Measurements from ENCODE around the gene GARS1. TPM values are rescaled to one million over a fixed set of nuclear protein-coding genes. Genes with fewer than 3 reads are reported as not detected.

The GARS1 gene
- total RNA-seq, 1 donor from 2014 or later: 214 TPM

GRCh38 chr7:30596014-30596641 is 1.4 kb downstream of the GARS1 start:
- DNase-seq: no peak
- no peak for TF ChIP-seq CTCF (IDR thresholded peaks at IDR 0.05)
- intact Hi-C loops (cut with micrococcal nuclease): loop anchor here (2.0 to 10.0 kb wide), 2 partner anchors 15 to 1899 kb away; partner anchors contain the start of genes AVL9 and LSM5
- Mint-ChIP-seq H3K4me1 (peaks cover 53% of the 10 kb centered on the region), H3K27me3 (no peaks in the 10 kb centered on the region), H3K4me3 (peak overlapping the region; percentile 99), H3K36me3 (ENCODE audit: low read depth) (peaks cover 62% of the 10 kb centered on the region), H3K27ac (peak overlapping the region; percentile 99), H3K9me3 (no peaks in the 10 kb centered on the region)
- no peak for ATAC-seq (ENCODE audit: low read depth)
- ChIA-PET POLR2A (interaction anchor here (1.1 kb wide), 1 partner anchor 10 kb away, joined by 3 read pairs; no protein-coding TSS in a partner anchor), CTCF (no interaction called here)

GRCh38 chr7:30596721-30597120 is 2.0 kb downstream of the GARS1 start:
- H3K36me3 Mint-ChIP-seq (ENCODE audit: low read depth): peaks cover 67% of the 10 kb centered on the region
- no peaks in the 10 kb centered on the region for H3K9me3 Mint-ChIP-seq

GRCh38 chr7:30598121-30598876 is 3.6 kb downstream of the GARS1 start:
- no peak overlapping the region for H3K27ac Mint-ChIP-seq
- intact Hi-C loops (cut with micrococcal nuclease): loop anchor here (10.0 kb wide), 1 partner anchor 1897 kb away; the partner anchor contains the start of genes AVL9 and LSM5
- ChIA-PET POLR2A (interaction anchor here (0.6 kb wide), 1 partner anchor 9 kb away, joined by 5 read pairs; no protein-coding TSS in a partner anchor), CTCF (no interaction called here)
- DNase-seq (no peak), ATAC-seq (ENCODE audit: low read depth) (no peak)
- no peaks in the 10 kb centered on the region for H3K9me3 Mint-ChIP-seq
- H3K27me3 Mint-ChIP-seq: no peaks in the 10 kb centered on the region
- H3K36me3 Mint-ChIP-seq (ENCODE audit: low read depth): peaks cover 79% of the 10 kb centered on the region
- no peak for TF ChIP-seq CTCF (IDR thresholded peaks at IDR 0.05)
- no peak overlapping the region for H3K4me3 Mint-ChIP-seq
- peaks cover 37% of the 10 kb centered on the region for H3K4me1 Mint-ChIP-seq

More at GRCh38 chr7:30596721-30597120, 2.0 kb downstream of the GARS1 start:
- Mint-ChIP-seq H3K27ac (no peak overlapping the region), H3K27me3 (no peaks in the 10 kb centered on the region), H3K4me3 (peak overlapping the region; percentile 99), H3K4me1 (peaks cover 49% of the 10 kb centered on the region)
- DNase-seq (no peak), ATAC-seq (ENCODE audit: low read depth) (no peak)
- ChIA-PET CTCF (no interaction called here), POLR2A (interaction anchor here (1.1 kb wide), 1 partner anchor 10 kb away, joined by 3 read pairs; no protein-coding TSS in a partner anchor)
- intact Hi-C loops (cut with micrococcal nuclease): loop anchor here (2.0 to 10.0 kb wide), 2 partner anchors 14 to 1898 kb away; partner anchors contain the start of genes AVL9 and LSM5
- TF ChIP-seq CTCF (IDR thresholded peaks at IDR 0.05): no peak

GRCh38 chr7:30604901-30605300 is 10.2 kb downstream of the GARS1 start:
- DNase-seq (no peak), ATAC-seq (ENCODE audit: low read depth) (no peak)
- ChIA-PET CTCF (no interaction called here), POLR2A (interaction anchor here (0.5 kb wide), 1 partner anchor 11 kb away, joined by 3 read pairs; no protein-coding TSS in a partner anchor)
- no peak overlapping the region for H3K4me3 Mint-ChIP-seq
- H3K9me3 Mint-ChIP-seq: no peaks in the 10 kb centered on the region
- no peak for TF ChIP-seq CTCF (IDR thresholded peaks at IDR 0.05)
- no peaks in the 10 kb centered on the region for H3K4me1 Mint-ChIP-seq
- peaks cover 90% of the 10 kb centered on the region for H3K36me3 Mint-ChIP-seq (ENCODE audit: low read depth)
- intact Hi-C loops (cut with micrococcal nuclease): no loop called here
- no peaks in the 10 kb centered on the region for H3K27me3 Mint-ChIP-seq
- H3K27ac Mint-ChIP-seq: no peak overlapping the region

GRCh38 chr7:30605832-30606231 is 11.2 kb downstream of the GARS1 start:
- DNase-seq: no peak
- CTCF ChIA-PET: no interaction called here
- intact Hi-C loops (cut with micrococcal nuclease): no loop called here
- no peak for TF ChIP-seq CTCF (IDR thresholded peaks at IDR 0.05)
- POLR2A ChIA-PET: interaction anchor here (1.3 to 1.5 kb wide), 2 partner anchors 9 to 12 kb away, joined by 3 to 5 read pairs; no protein-coding TSS in a partner anchor
- Mint-ChIP-seq H3K27me3 (no peaks in the 10 kb centered on the region), H3K4me1 (no peaks in the 10 kb centered on the region), H3K4me3 (no peak overlapping the region), H3K27ac (no peak overlapping the region), H3K36me3 (ENCODE audit: low read depth) (peaks cover 87% of the 10 kb centered on the region), H3K9me3 (no peaks in the 10 kb centered on the region)
- ATAC-seq (ENCODE audit: low read depth): no peak

Measured in activated B cell treated with CpG ODN at 0.5 μM for 24 hours (primary cell).